Measurements from ENCODE around the gene CHI3L2.

Gene CHI3L2

DNA sequence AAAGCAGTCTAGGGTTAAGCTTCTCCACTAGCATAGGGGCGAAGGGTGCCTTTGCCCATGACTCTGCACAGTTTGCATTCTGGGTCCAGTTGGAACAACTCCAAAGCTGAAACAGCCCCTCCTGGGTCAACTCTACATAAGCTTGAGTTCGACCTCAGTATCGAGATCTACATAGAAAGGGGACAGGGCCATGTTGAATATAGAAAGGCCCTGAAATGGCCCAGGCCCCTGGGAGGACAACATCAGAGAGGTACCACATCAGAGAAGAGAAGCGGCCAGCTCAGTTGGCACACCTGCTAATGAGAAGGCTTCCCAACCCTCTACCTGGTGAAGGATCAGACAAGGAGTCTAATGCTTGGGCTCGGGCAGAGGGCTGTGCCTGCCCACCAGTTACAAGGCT, 28.7 kb upstream of the CHI3L2 start:
- no peaks in the 10 kb centered on the region for H3K9me3 Mint-ChIP-seq
- peaks cover 53% of the 10 kb centered on the region for H3K36me3 Mint-ChIP-seq (ENCODE audit: low read depth)
- peak overlapping the region; percentile 96 for H3K4me3 Mint-ChIP-seq
- peaks cover 68% of the 10 kb centered on the region for H3K4me1 Mint-ChIP-seq (ENCODE audit: low read depth)
- peak overlapping the region; percentile 94 for H3K27ac Mint-ChIP-seq
- no peaks in the 10 kb centered on the region for H3K27me3 Mint-ChIP-seq (ENCODE audit: low read depth)

DNA sequence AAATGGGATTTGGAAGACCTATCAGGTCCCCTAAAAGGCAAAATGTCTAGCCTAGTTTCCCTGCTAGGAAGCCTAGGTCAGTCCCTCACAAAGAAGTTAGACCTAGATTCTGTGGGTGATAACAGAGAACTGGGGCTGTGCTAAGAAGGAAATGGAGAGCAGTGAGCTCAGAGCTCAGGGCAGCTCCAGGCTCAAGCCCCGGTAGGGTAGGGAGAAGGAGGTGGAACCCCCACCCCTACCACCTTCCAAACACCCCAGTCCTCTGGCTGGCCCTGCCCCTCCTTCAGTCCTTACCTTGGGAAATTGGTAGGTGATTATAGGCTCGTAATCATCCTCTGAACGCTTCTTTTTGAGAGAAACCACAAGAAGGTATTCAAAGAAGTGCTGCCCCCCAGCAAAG, 28.2 kb upstream of the CHI3L2 start:
- peaks cover 49% of the 10 kb centered on the region for H3K36me3 Mint-ChIP-seq (ENCODE audit: low read depth)
- H3K27me3 Mint-ChIP-seq (ENCODE audit: low read depth), result no peaks in the 10 kb centered on the region

DNA sequence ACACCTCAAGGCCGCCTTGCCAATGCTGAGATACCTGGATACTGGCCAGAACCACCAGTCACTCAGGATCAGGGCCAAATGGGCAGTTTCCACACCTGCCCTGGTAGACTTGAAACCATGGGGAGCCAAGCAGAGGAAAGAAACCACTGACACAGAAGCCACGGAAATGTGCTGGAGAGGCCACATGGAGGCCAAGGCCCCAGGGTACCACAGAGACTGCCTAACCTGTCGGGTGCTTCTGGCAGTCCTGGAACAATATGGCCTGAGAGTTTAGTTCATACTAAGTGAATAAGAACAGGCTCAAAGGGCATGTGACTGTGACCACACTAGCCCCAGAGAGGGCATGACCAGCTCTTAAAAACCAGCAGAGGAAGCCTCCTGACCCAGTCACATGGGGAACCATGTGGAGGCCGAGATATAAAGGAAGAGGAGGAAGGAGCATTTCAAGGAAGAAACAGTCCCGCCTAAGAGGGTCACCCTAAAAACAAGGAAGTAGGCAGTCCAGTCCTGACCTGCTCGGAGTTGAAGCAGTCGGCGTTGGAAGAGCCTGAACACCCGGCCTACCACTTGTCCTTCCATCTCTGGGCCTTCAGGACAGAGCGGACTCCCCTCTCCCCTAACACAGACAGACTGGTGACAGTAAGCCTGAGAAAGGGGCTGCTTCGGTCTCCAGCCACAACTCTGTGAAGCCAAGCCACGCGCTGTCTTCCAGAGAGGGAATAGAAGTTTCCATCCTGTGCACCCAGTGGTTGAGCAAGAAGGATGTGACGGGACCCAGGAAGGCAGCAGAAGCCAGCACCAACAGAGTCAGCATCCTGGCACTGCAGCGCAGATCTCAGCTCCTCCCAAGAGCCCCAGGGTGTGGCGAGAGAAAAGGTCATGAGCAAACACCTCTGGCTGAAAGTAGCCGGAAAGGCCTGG, 27.4 kb upstream of the CHI3L2 start, which contains the start of gene DENND2D:
Gene DENND2D (minus strand): TSS at position 766 of the 921 bp plus-strand sequence. CDS start 187 bp downstream, at position 579.
- H3K27ac Mint-ChIP-seq, result peak within 1 kb of the TSS; percentile 94
- H3K27me3 Mint-ChIP-seq (ENCODE audit: low read depth), result no peaks in the 10 kb centered on the region
- H3K4me3 Mint-ChIP-seq, result peak within 1 kb of the TSS; percentile 96
- H3K4me1 Mint-ChIP-seq (ENCODE audit: low read depth), result peaks cover 61% of the 10 kb centered on the region
- H3K9me3 Mint-ChIP-seq, result no peaks in the 10 kb centered on the region
- H3K36me3 Mint-ChIP-seq (ENCODE audit: low read depth), result peaks cover 42% of the 10 kb centered on the region

More for the DNA sequence above, 28.2 kb upstream of the CHI3L2 start:
- peak overlapping the region; percentile 94 for H3K27ac Mint-ChIP-seq
- no peaks in the 10 kb centered on the region for H3K9me3 Mint-ChIP-seq
- peaks cover 63% of the 10 kb centered on the region for H3K4me1 Mint-ChIP-seq (ENCODE audit: low read depth)
- H3K4me3 Mint-ChIP-seq, result peak overlapping the region; percentile 96

DNA sequence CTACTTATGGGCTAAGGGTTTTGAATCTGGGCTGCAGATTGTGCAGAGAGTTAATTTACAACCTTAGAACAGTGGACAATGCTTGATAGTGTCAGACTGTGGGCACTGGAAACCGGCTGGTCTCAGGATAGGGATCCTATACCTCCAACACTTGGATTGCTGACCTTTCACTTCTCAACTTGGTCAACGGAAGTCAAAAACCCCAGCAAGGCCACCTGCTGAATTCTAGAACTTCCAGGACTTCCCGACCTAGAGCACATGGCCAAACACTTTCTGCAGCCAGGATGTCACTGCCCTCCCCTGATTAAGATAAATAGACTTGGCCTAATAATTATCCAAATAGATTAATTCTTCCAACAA, 26.7 kb upstream of the CHI3L2 start:
- Mint-ChIP-seq H3K9me3 (no peaks in the 10 kb centered on the region), H3K36me3 (ENCODE audit: low read depth) (peaks cover 37% of the 10 kb centered on the region), H3K27me3 (ENCODE audit: low read depth) (no peaks in the 10 kb centered on the region), H3K4me3 (peak overlapping the region; percentile 96), H3K4me1 (ENCODE audit: low read depth) (peaks cover 61% of the 10 kb centered on the region), H3K27ac (peak overlapping the region; percentile 94)

DNA sequence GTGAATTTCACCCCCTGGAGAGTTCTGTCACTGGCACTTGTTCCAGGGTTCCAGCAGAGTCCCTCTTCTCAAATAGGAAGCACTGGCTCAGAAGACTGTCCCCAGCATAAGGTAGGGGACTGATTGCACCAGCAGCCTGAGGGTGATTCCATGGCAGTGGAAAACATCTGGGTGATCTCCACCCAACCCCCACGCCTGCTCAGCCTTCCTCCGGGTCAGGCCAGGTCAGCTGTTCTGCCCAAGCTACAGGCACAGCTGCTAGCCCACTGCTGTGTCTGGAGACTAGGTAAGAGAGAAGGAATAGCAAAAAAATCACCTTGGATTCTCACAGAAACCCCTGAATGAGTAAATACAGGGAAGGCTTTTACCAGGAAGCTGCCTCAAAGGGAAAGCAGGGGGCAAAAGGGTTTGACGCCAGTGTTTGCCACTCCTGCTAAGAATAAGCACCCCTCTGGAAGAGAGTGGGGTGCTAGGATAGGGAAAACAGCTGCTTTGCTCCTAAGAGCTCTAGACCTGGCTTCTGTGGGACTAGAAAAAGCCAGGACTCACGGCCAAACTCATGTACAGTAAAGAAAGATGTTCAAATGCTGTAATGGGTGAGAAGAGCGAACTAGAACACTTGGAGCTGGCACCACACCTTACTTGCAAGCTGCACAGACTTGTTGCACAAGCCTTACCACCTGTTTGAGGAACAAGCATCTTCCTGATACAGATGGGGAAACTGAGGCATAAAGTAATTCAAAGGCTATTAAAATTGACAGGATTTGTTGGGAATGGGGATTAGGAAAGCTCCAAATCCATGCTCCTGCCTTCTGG, 26.0 kb upstream of the CHI3L2 start:
- H3K4me1 Mint-ChIP-seq (ENCODE audit: low read depth), result peaks cover 59% of the 10 kb centered on the region
- H3K4me3 Mint-ChIP-seq, result peak overlapping the region; percentile 96
- peaks cover 32% of the 10 kb centered on the region for H3K36me3 Mint-ChIP-seq (ENCODE audit: low read depth)
- peaks cover 3% of the 10 kb centered on the region for H3K27me3 Mint-ChIP-seq (ENCODE audit: low read depth)
- peak overlapping the region; percentile 94 for H3K27ac Mint-ChIP-seq
- H3K9me3 Mint-ChIP-seq, result no peaks in the 10 kb centered on the region

DNA sequence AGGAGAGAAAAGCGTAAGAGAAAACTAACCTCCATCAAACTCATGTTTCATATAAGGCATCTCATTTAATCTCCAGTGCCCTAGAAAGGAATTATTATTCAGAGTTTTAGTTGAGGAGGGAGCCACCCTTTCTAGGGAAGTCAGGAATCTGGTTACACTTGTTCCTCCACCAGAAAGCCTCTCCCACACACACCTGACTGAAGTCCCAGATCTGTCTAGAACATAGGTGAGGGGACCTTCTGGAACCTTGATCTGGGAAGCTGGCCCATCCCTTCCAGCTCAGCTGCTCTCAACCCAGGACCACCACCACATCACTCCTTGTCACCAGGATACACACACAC, 25.2 kb upstream of the CHI3L2 start:
- peaks cover 23% of the 10 kb centered on the region for H3K36me3 Mint-ChIP-seq (ENCODE audit: low read depth)
- peaks cover 3% of the 10 kb centered on the region for H3K27me3 Mint-ChIP-seq (ENCODE audit: low read depth)
- H3K4me3 Mint-ChIP-seq, result peak overlapping the region; percentile 96
- peak overlapping the region; percentile 86 for H3K27ac Mint-ChIP-seq
- H3K4me1 Mint-ChIP-seq (ENCODE audit: low read depth), result peaks cover 53% of the 10 kb centered on the region
- H3K9me3 Mint-ChIP-seq, result no peaks in the 10 kb centered on the region

DNA sequence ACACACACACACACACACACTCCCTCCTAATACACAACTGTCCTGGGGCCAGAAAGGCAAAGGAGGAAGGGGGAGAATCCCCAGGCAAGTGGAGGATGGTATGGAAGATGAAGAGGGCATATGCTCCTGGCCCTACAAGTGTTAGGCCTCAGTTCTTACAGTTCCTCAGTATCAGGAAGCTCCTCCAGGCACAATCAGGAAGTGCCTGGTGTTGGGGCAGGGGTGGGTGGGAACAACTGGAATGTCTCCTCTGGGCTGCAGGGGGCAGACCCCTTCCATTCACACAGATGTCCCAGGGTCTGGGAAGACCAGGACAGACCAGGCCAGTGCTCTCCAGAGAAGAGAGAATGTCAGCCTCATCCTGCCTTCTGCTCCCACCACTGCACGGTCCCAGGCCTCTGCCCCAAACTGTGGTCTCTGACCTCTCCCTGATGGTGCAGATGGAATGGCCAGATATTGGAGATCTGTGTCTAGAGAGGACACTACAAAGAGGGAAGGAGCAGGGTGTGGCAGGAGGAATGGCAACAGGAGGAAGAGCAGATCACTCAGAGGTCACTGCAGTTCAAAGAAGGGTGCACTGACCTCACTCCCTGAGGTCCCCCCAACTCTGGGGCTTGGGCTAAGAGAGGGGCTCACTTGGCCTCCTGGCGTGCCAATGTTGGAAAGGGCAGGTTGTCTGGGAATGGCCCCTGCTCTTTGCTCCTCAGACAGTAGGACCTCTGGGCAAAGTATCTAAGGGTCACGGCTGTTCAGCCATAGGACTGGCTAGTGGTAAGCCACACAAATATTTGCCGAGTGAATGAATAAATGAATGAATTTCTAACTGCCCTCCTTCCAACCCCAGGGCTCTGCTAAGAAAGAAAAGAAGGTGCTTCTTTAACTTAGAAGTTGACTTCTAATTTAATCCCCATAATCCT, 24.5 kb upstream of the CHI3L2 start:
- Mint-ChIP-seq H3K4me3 (peak overlapping the region; percentile 96), H3K27me3 (ENCODE audit: low read depth) (peaks cover 3% of the 10 kb centered on the region), H3K36me3 (ENCODE audit: low read depth) (peaks cover 17% of the 10 kb centered on the region), H3K27ac (peak overlapping the region; percentile 86), H3K9me3 (no peaks in the 10 kb centered on the region), H3K4me1 (ENCODE audit: low read depth) (peaks cover 50% of the 10 kb centered on the region)

DNA sequence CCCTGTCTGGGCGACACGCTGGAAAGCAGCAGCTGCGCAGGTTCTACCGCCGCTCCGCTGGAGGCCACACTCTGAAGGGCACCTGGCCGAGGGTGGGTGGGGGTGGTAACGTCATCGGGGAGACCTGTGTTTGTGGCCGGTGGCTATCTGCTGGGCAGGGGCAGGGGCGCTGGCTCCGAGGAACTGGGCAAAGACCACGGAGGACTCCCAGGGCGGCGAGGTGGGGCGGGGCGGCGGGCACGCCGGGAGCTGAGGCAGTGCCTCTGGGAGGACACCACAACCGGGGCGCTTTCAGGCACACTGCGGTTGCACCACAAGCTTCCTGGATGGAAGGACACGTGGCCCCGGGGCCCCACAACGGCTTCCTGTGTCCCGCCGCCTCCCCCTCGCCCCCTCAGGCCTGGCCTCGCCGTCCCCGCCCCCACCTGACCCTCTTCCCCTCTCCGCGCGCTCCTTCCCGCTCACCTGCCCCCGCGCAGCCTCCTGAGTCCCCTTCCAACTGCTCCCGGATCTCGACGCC, 23.8 kb upstream of the CHI3L2 start:
- H3K27me3 Mint-ChIP-seq (ENCODE audit: low read depth), result peaks cover 3% of the 10 kb centered on the region
- peaks cover 53% of the 10 kb centered on the region for H3K4me1 Mint-ChIP-seq (ENCODE audit: low read depth)
- peaks cover 9% of the 10 kb centered on the region for H3K36me3 Mint-ChIP-seq (ENCODE audit: low read depth)
- H3K9me3 Mint-ChIP-seq, result no peaks in the 10 kb centered on the region
- peak overlapping the region; percentile 86 for H3K27ac Mint-ChIP-seq
- peak overlapping the region; percentile 75 for H3K4me3 Mint-ChIP-seq

DNA sequence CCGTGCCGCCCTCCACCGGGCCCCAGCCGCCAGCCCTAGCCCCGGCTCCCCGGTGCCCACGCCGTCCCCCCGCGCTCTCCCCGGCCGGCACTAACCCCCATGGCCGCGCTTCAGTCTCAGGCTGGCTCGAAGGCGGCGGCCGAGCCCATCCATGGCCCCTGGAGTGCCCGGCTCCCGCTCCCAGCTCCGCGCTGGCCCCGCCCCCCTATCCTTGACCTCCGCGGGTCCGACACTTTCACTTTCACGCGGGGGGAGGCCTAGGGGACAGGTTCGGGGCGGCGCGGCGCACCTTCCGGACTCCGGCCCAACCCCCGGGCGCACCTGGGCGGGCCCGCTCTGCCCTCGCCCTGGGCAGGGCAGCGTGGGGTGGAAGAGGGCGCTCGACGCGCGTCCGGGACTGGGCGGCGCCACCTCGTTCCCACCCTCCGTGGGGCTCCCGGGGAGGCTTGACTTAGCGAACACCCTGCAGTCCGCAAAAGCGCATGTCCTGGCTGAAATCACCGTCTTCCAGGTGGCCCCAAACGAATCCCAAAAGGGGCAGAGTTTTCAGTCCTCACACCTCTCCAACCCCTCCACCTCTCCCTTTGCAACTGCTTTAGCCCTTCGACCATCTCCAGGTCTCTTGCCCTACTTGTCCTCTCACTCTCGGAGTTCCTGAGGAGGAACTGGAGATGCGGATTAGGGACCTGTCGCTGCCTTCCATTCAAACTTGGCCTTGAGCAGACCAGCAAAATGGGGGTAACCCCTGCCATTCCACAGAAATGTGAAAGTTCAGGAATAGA, 23.1 kb upstream of the CHI3L2 start:
- Mint-ChIP-seq H3K27me3 (ENCODE audit: low read depth) (peaks cover 3% of the 10 kb centered on the region), H3K36me3 (ENCODE audit: low read depth) (peaks cover 7% of the 10 kb centered on the region), H3K9me3 (no peaks in the 10 kb centered on the region), H3K4me3 (peak overlapping the region; percentile 78), H3K27ac (peak overlapping the region; percentile 86), H3K4me1 (ENCODE audit: low read depth) (peaks cover 53% of the 10 kb centered on the region)

DNA sequence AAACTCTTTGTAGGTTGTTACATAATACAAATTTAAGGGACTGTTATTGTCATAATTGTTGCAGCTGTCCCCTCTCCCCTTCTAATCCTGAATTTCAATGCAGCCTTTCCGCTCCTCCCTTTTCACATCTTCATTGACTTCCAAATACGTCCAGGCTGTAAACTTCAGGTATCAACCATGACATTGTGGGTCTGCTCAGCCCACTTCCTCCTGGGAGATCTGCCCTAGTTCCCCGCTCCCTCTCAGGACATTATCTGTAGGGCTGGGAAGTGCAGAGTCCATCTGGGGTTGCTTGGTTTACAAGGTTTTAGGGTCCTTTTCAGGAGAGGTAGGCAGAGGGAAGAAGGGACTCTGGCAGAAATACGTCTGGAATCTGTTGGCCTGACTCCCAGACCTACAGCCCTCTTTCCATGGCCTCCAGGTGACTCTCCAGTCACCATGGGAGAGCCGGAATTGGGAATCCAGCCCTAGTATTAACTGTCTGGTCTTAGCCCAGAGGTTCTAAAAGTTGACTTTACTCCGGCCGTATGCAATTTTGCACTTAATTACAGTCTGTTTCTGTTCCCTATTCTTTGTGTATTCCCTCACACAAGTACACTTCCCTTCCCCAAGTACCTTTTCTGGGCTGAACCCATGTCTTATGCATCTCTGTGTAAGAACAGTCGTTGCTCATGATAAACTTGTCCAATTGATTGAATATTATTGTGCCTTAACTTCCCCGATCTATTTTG, 22.4 kb upstream of the CHI3L2 start:
- Mint-ChIP-seq H3K36me3 (ENCODE audit: low read depth) (peaks cover 2% of the 10 kb centered on the region), H3K4me3 (peak overlapping the region; percentile 78), H3K27ac (peak overlapping the region; percentile 69), H3K27me3 (ENCODE audit: low read depth) (peaks cover 3% of the 10 kb centered on the region), H3K9me3 (no peaks in the 10 kb centered on the region), H3K4me1 (ENCODE audit: low read depth) (peaks cover 56% of the 10 kb centered on the region)

DNA sequence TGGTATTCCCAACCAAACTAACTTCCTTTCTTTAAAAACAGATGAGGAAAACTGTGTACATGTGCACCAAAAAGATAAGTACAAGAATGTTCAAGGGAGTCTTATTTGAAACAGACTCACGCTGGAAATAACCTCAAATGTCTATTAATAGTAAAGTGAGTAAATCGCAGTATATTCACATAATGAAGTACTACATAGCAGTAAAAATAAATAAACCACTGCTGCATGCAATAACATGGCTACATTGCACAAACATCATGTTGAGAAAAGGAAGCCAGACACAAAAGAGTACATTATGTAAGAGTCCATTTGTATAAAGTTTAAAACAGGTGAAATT, 21.8 kb upstream of the CHI3L2 start:
- Mint-ChIP-seq H3K27ac (peak overlapping the region; percentile 46), H3K9me3 (no peaks in the 10 kb centered on the region), H3K27me3 (ENCODE audit: low read depth) (peaks cover 3% of the 10 kb centered on the region), H3K36me3 (ENCODE audit: low read depth) (peaks cover 2% of the 10 kb centered on the region), H3K4me1 (ENCODE audit: low read depth) (peaks cover 54% of the 10 kb centered on the region), H3K4me3 (no peak overlapping the region)

DNA sequence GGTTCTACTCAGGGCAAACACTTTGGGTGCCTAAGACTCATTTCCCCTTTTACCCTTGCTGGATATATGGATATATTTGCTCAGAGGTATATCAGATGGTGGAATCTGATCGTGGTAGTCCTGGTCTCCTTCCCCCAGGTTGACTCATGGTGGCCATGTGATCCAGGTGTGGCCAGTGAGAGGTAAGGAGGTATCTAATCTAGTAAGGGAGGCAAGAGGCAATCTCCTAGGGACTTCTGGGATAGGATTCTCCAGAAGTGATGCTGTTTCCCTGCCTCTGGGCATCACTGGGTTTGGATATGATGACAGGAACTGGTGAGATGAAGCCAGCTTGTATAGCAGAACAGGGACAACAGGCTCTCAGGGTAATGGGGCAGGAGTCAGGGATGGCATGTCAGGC, 18.6 kb upstream of the CHI3L2 start:
- peaks cover 49% of the 10 kb centered on the region for H3K4me1 Mint-ChIP-seq (ENCODE audit: low read depth)

DNA sequence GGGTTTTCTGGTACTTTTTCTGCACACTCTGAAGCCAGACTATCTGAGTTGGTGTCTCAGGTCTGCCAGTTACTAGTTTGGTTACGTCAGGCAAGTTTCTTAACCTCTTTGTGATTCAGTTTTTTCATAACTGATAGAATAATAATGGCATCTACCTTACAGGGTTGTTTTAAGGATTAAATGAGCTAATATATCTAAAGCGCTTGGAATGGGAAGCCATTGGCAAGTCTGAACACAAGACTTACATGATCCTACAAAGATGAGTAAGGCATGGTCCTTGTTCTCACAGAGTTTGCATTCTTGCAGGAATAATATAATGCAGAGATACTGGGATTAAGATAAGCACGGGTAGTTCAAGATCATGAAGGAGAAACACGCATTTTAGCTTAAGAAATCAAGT, 17.9 kb upstream of the CHI3L2 start:
- Mint-ChIP-seq H3K27me3 (ENCODE audit: low read depth) (peaks cover 3% of the 10 kb centered on the region), H3K36me3 (ENCODE audit: low read depth) (peaks cover 2% of the 10 kb centered on the region), H3K27ac (no peak overlapping the region), H3K9me3 (no peaks in the 10 kb centered on the region), H3K4me3 (no peak overlapping the region), H3K4me1 (ENCODE audit: low read depth) (peaks cover 55% of the 10 kb centered on the region)

More for the DNA sequence above, 18.6 kb upstream of the CHI3L2 start:
- H3K4me3 Mint-ChIP-seq, result no peak overlapping the region
- no peaks in the 10 kb centered on the region for H3K9me3 Mint-ChIP-seq
- H3K27me3 Mint-ChIP-seq (ENCODE audit: low read depth), result peaks cover 3% of the 10 kb centered on the region
- H3K36me3 Mint-ChIP-seq (ENCODE audit: low read depth), result peaks cover 2% of the 10 kb centered on the region
- no peak overlapping the region for H3K27ac Mint-ChIP-seq
